Endodermal cell (in vitro differentiated cells): ENCODE results near the gene CABP7. TPM values are rescaled to one million over a fixed set of nuclear protein-coding genes. Genes with fewer than 3 reads are reported as not detected.

Experiments used
- DNase-seq: peaks from one replicate; pipeline ENCODE4 v3.0.0-alpha.2; 2017
- H3K27ac ChIP-seq: 2 replicates; pipeline ENCODE4 v1.5.1; 2013; ENCODE audit warnings: mild to moderate bottlenecking, low read depth, low read length, moderate library complexity
- H3K27me3 ChIP-seq: 2 replicates; pipeline ENCODE4 v1.6.1; 2013; ENCODE audit warnings: mild to moderate bottlenecking, low read length, moderate library complexity; ENCODE audit not compliant: insufficient read depth, control insufficient read depth, poor library complexity, severe bottlenecking
- H3K36me3 ChIP-seq: 2 replicates; pipeline ENCODE4 v1.7.0; 2013; ENCODE audit warnings: mild to moderate bottlenecking, low read length, moderate library complexity; ENCODE audit not compliant: control insufficient read depth, insufficient read depth
- H3K4me1 ChIP-seq: one replicate; pipeline ENCODE4 v1.7.0; 2013; ENCODE audit warnings: low read length; ENCODE audit not compliant: control insufficient read depth, insufficient read depth
- H3K4me3 ChIP-seq: 2 replicates; pipeline ENCODE4 v1.5.1; 2013; ENCODE audit warnings: mild to moderate bottlenecking, low read length, moderate library complexity
- H3K9ac ChIP-seq: 2 replicates; pipeline ENCODE4 v1.6.1; 2013; ENCODE audit warnings: mild to moderate bottlenecking, low read length, moderate library complexity; ENCODE audit not compliant: poor library complexity, severe bottlenecking; ENCODE audit errors: extremely low read depth
- H3K9me3 ChIP-seq: 2 replicates; pipeline ENCODE4 v1.6.1; 2013; ENCODE audit warnings: mild to moderate bottlenecking, low read length, moderate library complexity; ENCODE audit not compliant: control insufficient read depth
- H3K27ac Mint-ChIP-seq: 2 replicates; pipeline ENCODE4 v1.8.0; 2020; ENCODE audit warnings: mixed read lengths
- H3K27me3 Mint-ChIP-seq: 2 replicates; pipeline ENCODE4 v1.8.0; 2021; ENCODE audit warnings: mild to moderate bottlenecking, mixed read lengths; ENCODE audit not compliant: insufficient read depth
- H3K36me3 Mint-ChIP-seq: 2 replicates; pipeline ENCODE4 v1.8.0; 2020; ENCODE audit warnings: low read depth, mixed read lengths
- H3K4me1 Mint-ChIP-seq: 2 replicates; pipeline ENCODE4 v1.8.0; 2020; ENCODE audit warnings: mixed read lengths
- H3K4me3 Mint-ChIP-seq: 2 replicates; pipeline ENCODE4 v1.8.0; 2020; ENCODE audit warnings: mild to moderate bottlenecking, moderate library complexity, mixed read lengths
- H3K9me3 Mint-ChIP-seq: 2 replicates; pipeline ENCODE4 v1.8.0; 2020; ENCODE audit warnings: mild to moderate bottlenecking, mixed read lengths
- CTCF ChIP-seq: fragments of 200-600 bp; sonication (generic); conservative IDR thresholded peaks from 2 replicates; pipeline ENCODE4 v1.5.0; 2021; ENCODE audit warnings: antibody characterized with exemption, mild to moderate bottlenecking
- WGBS, 2 experiments: methylation state at CpG; one replicate each; pipeline versions ENCODE4 v1.1.5 to v1.1.7; 2013; ENCODE audit warnings: missing lambda C conversion rate in 2 of 2, mixed read lengths in 1 of 2; ENCODE audit not compliant: insufficient coverage in 1 of 2, insufficient read length in 1 of 2; 5-methylcytosine and 5-hydroxymethylcytosine counted together
- total RNA-seq, 2 donors: library from RNA; stranded (reverse); fragmentation: NEBNext Ultra II Directional in 1 of 2; extraction: Animal tissue kit (Norgen Biotek cat#: 25700) in 1 of 2; gene quantifications; 2 replicates in 1 of 2; 3 replicates in 1 of 2; pipeline ENCODE4 v1.2.1, GENCODE V29; 2021

Gene CABP7
- total RNA-seq, 2 donors from 2014 or later, result 0.26 TPM; not detected in 1

- Histone ChIP-seq H3K27me3 (peaks cover 34% of the 10 kb centered on the region), H3K9ac (no peak overlapping the region), H3K27ac (no peak overlapping the region), H3K36me3 (no peaks in the 10 kb centered on the region), H3K9me3 (no peaks in the 10 kb centered on the region), H3K4me1 (no peaks in the 10 kb centered on the region), H3K4me3 (no peak overlapping the region)
- TF ChIP-seq CTCF, result no peak
- WGBS, 2 experiments, result 44 to 52% methylated on average over 6 to 15 of the region's 15 CpGs
- H3K27me3 Mint-ChIP-seq, result peaks cover 36% of the 10 kb centered on the region
- no peak overlapping the region for H3K27ac Mint-ChIP-seq
- no peak for DNase-seq
- H3K36me3 Mint-ChIP-seq, result no peaks in the 10 kb centered on the region
- H3K4me1 Mint-ChIP-seq, result peaks cover 8% of the 10 kb centered on the region
- H3K4me3 Mint-ChIP-seq, result no peak overlapping the region
- H3K9me3 Mint-ChIP-seq, result no peaks in the 10 kb centered on the region
Observed at GRCh38 chr22:29726512-29727130, 6.8 kb downstream of the CABP7 start.

- peak; percentile 92 for DNase-seq
- H3K27ac Mint-ChIP-seq, result no peak overlapping the region
- H3K4me3 Mint-ChIP-seq, result no peak overlapping the region
- Histone ChIP-seq H3K27me3 (peaks cover 29% of the 10 kb centered on the region), H3K27ac (no peak overlapping the region), H3K9ac (no peak overlapping the region), H3K36me3 (no peaks in the 10 kb centered on the region), H3K4me1 (no peaks in the 10 kb centered on the region), H3K4me3 (no peak overlapping the region), H3K9me3 (no peaks in the 10 kb centered on the region)
- no peaks in the 10 kb centered on the region for H3K9me3 Mint-ChIP-seq
- peak; percentile 77 for TF ChIP-seq CTCF
- H3K27me3 Mint-ChIP-seq, result peaks cover 31% of the 10 kb centered on the region
- H3K4me1 Mint-ChIP-seq, result peaks cover 8% of the 10 kb centered on the region
- 14 to 16% methylated on average over 5 to 17 of the region's 17 CpGs for WGBS, 2 experiments
- H3K36me3 Mint-ChIP-seq, result no peaks in the 10 kb centered on the region
Observed at GRCh38 chr22:29727131-29727523, 7.3 kb downstream of the CABP7 start.

GRCh38 chr22:29729161-29729560, 9.4 kb downstream of the CABP7 start:
- H3K9me3 Mint-ChIP-seq, result no peaks in the 10 kb centered on the region
- WGBS, 2 experiments, result 93 to 99% methylated on average over 10 to 20 of the region's 20 CpGs
- Histone ChIP-seq H3K4me3 (no peak overlapping the region), H3K36me3 (no peaks in the 10 kb centered on the region), H3K27me3 (peaks cover 9% of the 10 kb centered on the region), H3K27ac (no peak overlapping the region), H3K9me3 (no peaks in the 10 kb centered on the region), H3K9ac (no peak overlapping the region), H3K4me1 (no peaks in the 10 kb centered on the region)
- no peak overlapping the region for H3K27ac Mint-ChIP-seq
- DNase-seq, result peak; percentile 44
- TF ChIP-seq CTCF, result no peak
- H3K27me3 Mint-ChIP-seq, result peaks cover 12% of the 10 kb centered on the region
- H3K4me3 Mint-ChIP-seq, result no peak overlapping the region
- no peaks in the 10 kb centered on the region for H3K36me3 Mint-ChIP-seq
- peaks cover 8% of the 10 kb centered on the region for H3K4me1 Mint-ChIP-seq
